ENCODE data around the gene SLC38A10.

Gene SLC38A10

DNA sequence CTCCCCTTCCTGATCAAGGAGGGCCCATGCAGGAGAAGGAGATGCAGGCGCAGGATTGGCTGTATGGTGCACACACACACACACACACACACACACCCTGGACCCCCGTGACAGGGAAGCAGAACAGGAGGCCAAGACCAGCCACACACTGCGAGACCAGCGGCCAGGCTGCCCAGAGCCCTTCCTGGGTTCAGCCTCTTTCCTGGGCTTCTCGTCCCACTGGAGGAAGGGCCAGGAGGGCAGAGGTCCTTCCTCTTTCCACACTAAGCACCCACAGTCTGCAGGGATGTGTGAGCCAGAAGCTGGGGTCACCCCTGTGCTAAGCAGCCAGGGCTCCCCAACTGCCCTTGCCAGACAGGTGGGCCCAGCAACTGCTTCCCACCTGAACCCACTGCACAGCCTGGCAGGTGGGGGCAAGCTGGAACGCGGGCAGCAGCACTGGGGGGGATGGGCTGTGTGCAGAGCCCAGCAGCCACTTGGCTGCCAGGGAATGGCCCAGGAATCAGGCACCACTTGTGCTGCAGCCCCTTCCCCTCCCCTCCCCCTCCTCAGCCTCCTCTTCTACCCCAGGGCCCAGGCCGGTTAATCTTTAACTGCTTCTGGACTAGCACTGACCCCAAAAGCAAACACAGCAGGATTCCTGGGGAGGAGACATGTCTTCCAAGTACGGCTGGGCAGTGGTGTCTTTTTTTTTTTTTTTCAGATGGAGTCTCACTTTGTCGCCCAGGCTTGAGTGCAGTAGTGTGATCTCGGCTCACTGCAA lies 44.6 kb upstream of the SLC38A10 start:
- Histone ChIP-seq H3K27me3 (ENCODE audit: insufficient read depth, low read depth, severe bottlenecking) (peaks cover 34% of the 10 kb centered on the region), H3K4me3 (ENCODE audit: low read depth, low read length) (no peak overlapping the region)

DNA sequence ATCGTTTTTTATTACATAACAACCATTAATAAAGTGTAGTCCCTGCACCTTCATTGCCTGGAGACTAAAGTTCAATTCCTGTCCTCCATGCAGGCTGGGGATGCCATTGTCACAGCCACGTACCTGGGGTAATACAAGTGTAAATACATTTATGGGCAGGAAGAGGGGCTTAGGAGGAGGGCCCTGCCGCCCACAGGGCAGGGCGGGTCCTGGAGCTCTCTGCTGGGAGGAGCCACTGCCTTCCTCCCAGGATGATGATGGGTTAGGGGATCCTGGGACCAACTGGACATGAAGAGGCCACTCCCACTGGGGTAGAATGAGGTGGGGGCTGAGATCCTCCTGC lies 44.1 kb upstream of the SLC38A10 start:
- no peak overlapping the region for H3K4me3 ChIP-seq (ENCODE audit: low read depth, low read length)
- no peak for DNase-seq
- no peak overlapping the region for H3K27ac ChIP-seq
- H3K36me3 ChIP-seq, result peaks cover 5% of the 10 kb centered on the region
- TF ChIP-seq, protein P1, sequence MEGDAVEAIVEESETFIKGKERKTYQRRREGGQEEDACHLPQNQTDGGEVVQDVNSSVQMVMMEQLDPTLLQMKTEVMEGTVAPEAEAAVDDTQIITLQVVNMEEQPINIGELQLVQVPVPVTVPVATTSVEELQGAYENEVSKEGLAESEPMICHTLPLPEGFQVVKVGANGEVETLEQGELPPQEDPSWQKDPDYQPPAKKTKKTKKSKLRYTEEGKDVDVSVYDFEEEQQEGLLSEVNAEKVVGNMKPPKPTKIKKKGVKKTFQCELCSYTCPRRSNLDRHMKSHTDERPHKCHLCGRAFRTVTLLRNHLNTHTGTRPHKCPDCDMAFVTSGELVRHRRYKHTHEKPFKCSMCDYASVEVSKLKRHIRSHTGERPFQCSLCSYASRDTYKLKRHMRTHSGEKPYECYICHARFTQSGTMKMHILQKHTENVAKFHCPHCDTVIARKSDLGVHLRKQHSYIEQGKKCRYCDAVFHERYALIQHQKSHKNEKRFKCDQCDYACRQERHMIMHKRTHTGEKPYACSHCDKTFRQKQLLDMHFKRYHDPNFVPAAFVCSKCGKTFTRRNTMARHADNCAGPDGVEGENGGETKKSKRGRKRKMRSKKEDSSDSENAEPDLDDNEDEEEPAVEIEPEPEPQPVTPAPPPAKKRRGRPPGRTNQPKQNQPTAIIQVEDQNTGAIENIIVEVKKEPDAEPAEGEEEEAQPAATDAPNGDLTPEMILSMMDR (IDR thresholded peaks at IDR 0.05; ENCODE audit: low read depth, low read length), result no peak
- peaks cover 34% of the 10 kb centered on the region for H3K27me3 ChIP-seq (ENCODE audit: insufficient read depth, low read depth, severe bottlenecking)
- H3K9me3 ChIP-seq (ENCODE audit: severe bottlenecking), result no peaks in the 10 kb centered on the region

More for the DNA sequence above, 44.6 kb upstream of the SLC38A10 start:
- TF ChIP-seq, protein P1 (IDR thresholded peaks at IDR 0.05; ENCODE audit: low read depth, low read length), result no peak
- Histone ChIP-seq H3K36me3 (peaks cover 10% of the 10 kb centered on the region), H3K9me3 (ENCODE audit: severe bottlenecking) (no peaks in the 10 kb centered on the region), H3K27ac (no peak overlapping the region; the same call in 1 of the 2 replicates)
- no peak for DNase-seq

GRCh38 chr17:81338274-81339190 lies 43.4 kb upstream of the SLC38A10 start:
- Histone ChIP-seq H3K27ac (no peak overlapping the region), H3K4me3 (ENCODE audit: low read depth, low read length) (no peak overlapping the region), H3K36me3 (peaks cover 3% of the 10 kb centered on the region), H3K27me3 (ENCODE audit: insufficient read depth, low read depth, severe bottlenecking) (peaks cover 34% of the 10 kb centered on the region), H3K9me3 (ENCODE audit: severe bottlenecking) (no peaks in the 10 kb centered on the region)
- TF ChIP-seq, protein P1 (IDR thresholded peaks at IDR 0.05; ENCODE audit: low read depth, low read length), result no peak
- DNase-seq, result no peak

- H3K9me3 ChIP-seq (ENCODE audit: severe bottlenecking), result no peaks in the 10 kb centered on the region
- H3K27ac ChIP-seq, result no peak overlapping the region
- no peak overlapping the region for H3K4me3 ChIP-seq (ENCODE audit: low read depth, low read length)
- no peaks in the 10 kb centered on the region; the same call in 1 of the 2 replicates for H3K36me3 ChIP-seq
- DNase-seq, result no peak
- TF ChIP-seq, protein P1 (IDR thresholded peaks at IDR 0.05; ENCODE audit: low read depth, low read length), result no peak
- H3K27me3 ChIP-seq (ENCODE audit: insufficient read depth, low read depth, severe bottlenecking), result peaks cover 34% of the 10 kb centered on the region
Observed at GRCh38 chr17:81337476-81337879, 42.4 kb upstream of the SLC38A10 start.

- Histone ChIP-seq H3K27me3 (ENCODE audit: insufficient read depth, low read depth, severe bottlenecking) (peaks cover 34% of the 10 kb centered on the region), H3K9me3 (ENCODE audit: severe bottlenecking) (no peaks in the 10 kb centered on the region), H3K4me3 (ENCODE audit: low read depth, low read length) (no peak overlapping the region), H3K27ac (no peak overlapping the region), H3K36me3 (no peaks in the 10 kb centered on the region; the same call in 1 of the 2 replicates)
- TF ChIP-seq, protein P1 (IDR thresholded peaks at IDR 0.05; ENCODE audit: low read depth, low read length), result no peak
- DNase-seq, result no peak
Observed at GRCh38 chr17:81336930-81337325, 41.8 kb upstream of the SLC38A10 start.

Measured in WERI-Rb-1 (cell line).